Measurements from ENCODE around the gene XCL2.

GRCh38 chr1:168514455-168514854 is 29.3 kb downstream of the XCL2 start:
- TF ChIP-seq CTCF (IDR thresholded peaks at IDR 0.05) (no peak), ZFX (IDR thresholded peaks at IDR 0.05; ENCODE audit: borderline replicate concordance) (no peak)

All from 22Rv1 (cell line).